Measurements from ENCODE around the gene RRP8. TPM values are rescaled to one million over a fixed set of nuclear protein-coding genes. Genes with fewer than 3 reads are reported as not detected.

Gene RRP8
- total RNA-seq: 10 to 100 TPM; 17.5 to 25.7 TPM

GRCh38 chr11:6603287-6604080 is at the start of gene RRP8, which contains the start of gene ILK:
Gene RRP8, minus strand, starts transcription at chr11:6603616. Its CDS starts 114 bp downstream, at chr11:6603502.
Gene ILK, plus strand, starts transcription at chr11:6603774. Its CDS starts 498 bp downstream, at chr11:6604272.
- peak within 1 kb of the TSS; percentile 77 for H3K4me3 ChIP-seq
- peak within 1 kb of the TSS; percentile 89 for H3K27ac ChIP-seq
- H3K9ac ChIP-seq (ENCODE audit: low read depth in 2 of 2, low read length in 2 of 2): peak within 1 kb of the TSS; percentile 83 to 86
- H3K27me3 ChIP-seq: no peaks in the 10 kb centered on the region
- intact Hi-C loops (cut with DNase I): loop anchor here (5.0 to 10.0 kb wide), 3 partner anchors 64 to 129 kb away; partner anchors contain the start of genes MRPL17 and TRIM3
- H3K9me3 ChIP-seq: no peaks in the 10 kb centered on the region
- peaks cover 24% of the 10 kb centered on the region for H3K36me3 ChIP-seq
- H3K4me1 ChIP-seq: peaks cover 18% of the 10 kb centered on the region
- TF ChIP-seq CTCF (IDR thresholded peaks at IDR 0.05): no peak
- DNase-seq: peak; percentile 93

GRCh38 chr11:6653097-6653496 is 49.7 kb upstream of the RRP8 start:
- intact Hi-C loops (cut with DNase I): no loop called here
- H3K4me3 ChIP-seq: no peak overlapping the region
- H3K36me3 ChIP-seq: no peaks in the 10 kb centered on the region
- TF ChIP-seq CTCF (IDR thresholded peaks at IDR 0.05): no peak
- no peak overlapping the region for H3K27ac ChIP-seq
- H3K9me3 ChIP-seq: no peaks in the 10 kb centered on the region
- H3K27me3 ChIP-seq: peaks cover 3% of the 10 kb centered on the region
- H3K4me1 ChIP-seq: no peaks in the 10 kb centered on the region
- DNase-seq: no peak
- no peak overlapping the region for H3K9ac ChIP-seq (ENCODE audit: low read depth in 2 of 2, low read length in 2 of 2)

- no peak overlapping the region for H3K27ac ChIP-seq
- H3K4me1 ChIP-seq: peaks cover 2% of the 10 kb centered on the region
- H3K9ac ChIP-seq (ENCODE audit: low read depth in 2 of 2, low read length in 2 of 2): no peak overlapping the region
- no peaks in the 10 kb centered on the region for H3K36me3 ChIP-seq
- intact Hi-C loops (cut with DNase I): no loop called here
- TF ChIP-seq CTCF (IDR thresholded peaks at IDR 0.05): no peak
- no peak overlapping the region for H3K4me3 ChIP-seq
- H3K9me3 ChIP-seq: no peaks in the 10 kb centered on the region
- peaks cover 3% of the 10 kb centered on the region for H3K27me3 ChIP-seq
- DNase-seq: no peak
Measured at GRCh38 chr11:6652182-6652581, 48.8 kb upstream of the RRP8 start.

- Histone ChIP-seq H3K27ac (no peak overlapping the region), H3K27me3 (peaks cover 3% of the 10 kb centered on the region), H3K4me1 (peaks cover 3% of the 10 kb centered on the region), H3K9me3 (no peaks in the 10 kb centered on the region), H3K9ac (ENCODE audit: low read depth in 2 of 2, low read length in 2 of 2) (no peak overlapping the region), H3K4me3 (no peak overlapping the region), H3K36me3 (no peaks in the 10 kb centered on the region)
- no peak for TF ChIP-seq CTCF (IDR thresholded peaks at IDR 0.05)
- intact Hi-C loops (cut with DNase I): no loop called here
- DNase-seq: no peak
Measured at GRCh38 chr11:6650980-6651379, 47.6 kb upstream of the RRP8 start.

DNA sequence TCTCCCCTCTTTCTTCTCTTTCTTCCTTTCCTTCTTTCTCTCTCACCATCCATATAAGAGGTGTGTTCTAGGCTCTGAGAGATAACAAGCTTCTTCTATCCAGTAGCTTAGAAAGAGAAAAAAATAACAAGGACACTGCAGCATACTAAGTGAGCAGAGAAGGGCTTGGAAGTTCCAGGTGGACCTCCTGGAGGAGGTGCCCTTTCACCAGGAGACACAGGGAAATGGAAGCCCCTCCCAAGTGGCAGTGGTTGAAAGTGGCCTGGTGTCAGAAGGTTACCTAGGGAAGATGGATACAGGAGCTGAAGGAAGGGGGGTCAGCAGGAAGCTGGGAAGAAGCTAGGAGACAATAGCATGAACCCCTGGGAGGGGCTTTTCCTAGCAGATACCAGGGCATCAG is 46.7 kb upstream of the RRP8 start:
- intact Hi-C loops (cut with DNase I): no loop called here
- DNase-seq: no peak
- H3K36me3 ChIP-seq: no peaks in the 10 kb centered on the region
- H3K27me3 ChIP-seq: peaks cover 3% of the 10 kb centered on the region
- peaks cover 3% of the 10 kb centered on the region for H3K4me1 ChIP-seq
- no peak for TF ChIP-seq CTCF (IDR thresholded peaks at IDR 0.05)
- no peak overlapping the region for H3K27ac ChIP-seq
- no peaks in the 10 kb centered on the region for H3K9me3 ChIP-seq
- no peak overlapping the region for H3K9ac ChIP-seq (ENCODE audit: low read depth in 2 of 2, low read length in 2 of 2)
- no peak overlapping the region for H3K4me3 ChIP-seq
